Breast epithelium (tissue), 3 donors: ENCODE data around the gene C3orf18.

Experiments
- CTCF ChIP-seq, 3 donors: fragments of 450-650 bp; IDR thresholded peaks; one replicate each; pipeline ENCODE4 v1.5.1; 2016 to 2017; ENCODE audit warnings: antibody characterized with exemption in 3 of 3, mild to moderate bottlenecking in 3 of 3, moderate library complexity in 3 of 3
- POLR2A ChIP-seq: fragments of 450-650 bp; IDR thresholded peaks from one replicate; pipeline ENCODE4 v1.6.1; 2016; ENCODE audit warnings: antibody characterized with exemption, mild to moderate bottlenecking, moderate library complexity
- POLR2AphosphoS5 ChIP-seq, 3 donors: sonication (generic); formaldehyde crosslinking; IDR thresholded peaks; one replicate each; pipeline ENCODE4 v1.6.1; 2017; ENCODE audit warnings: antibody characterized with exemption in 3 of 3

- TF ChIP-seq CTCF (IDR thresholded peaks at IDR 0.05) (no peak), POLR2AphosphoS5 (IDR thresholded peaks at IDR 0.05) (no peak), POLR2A (no peak)
These were observed 13.0 kb downstream of the C3orf18 start for GRCh38 chr3:50554553-50554952.
